Stromal cell of bone marrow (primary cell): ENCODE data around the gene TRIM2.

Experiments
- DNase-seq: peaks from one replicate; pipeline ENCODE4 v3.0.0-alpha.2; 2012; ENCODE audit warnings: low read depth

Gene TRIM2

DNA sequence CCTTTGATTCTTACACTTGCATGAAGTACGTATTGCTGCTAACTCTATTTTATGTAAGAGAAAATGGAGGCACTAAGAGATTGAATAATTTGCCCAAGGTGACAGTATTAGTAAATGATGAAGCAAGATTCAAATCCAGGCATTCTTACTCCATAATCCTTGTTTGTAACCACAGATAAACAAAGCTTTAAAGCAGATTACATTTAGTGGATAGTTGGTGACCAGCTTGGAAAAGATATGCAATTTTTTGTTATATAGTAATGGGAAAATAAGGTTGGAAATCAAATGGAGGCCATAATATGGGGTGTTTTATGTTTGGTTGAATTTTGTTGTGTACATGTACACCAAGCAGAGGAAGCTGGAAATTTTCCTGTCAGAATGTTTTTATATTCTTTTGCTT, 171.1 kb downstream of the TRIM2 start:
- no peak for DNase-seq

DNA sequence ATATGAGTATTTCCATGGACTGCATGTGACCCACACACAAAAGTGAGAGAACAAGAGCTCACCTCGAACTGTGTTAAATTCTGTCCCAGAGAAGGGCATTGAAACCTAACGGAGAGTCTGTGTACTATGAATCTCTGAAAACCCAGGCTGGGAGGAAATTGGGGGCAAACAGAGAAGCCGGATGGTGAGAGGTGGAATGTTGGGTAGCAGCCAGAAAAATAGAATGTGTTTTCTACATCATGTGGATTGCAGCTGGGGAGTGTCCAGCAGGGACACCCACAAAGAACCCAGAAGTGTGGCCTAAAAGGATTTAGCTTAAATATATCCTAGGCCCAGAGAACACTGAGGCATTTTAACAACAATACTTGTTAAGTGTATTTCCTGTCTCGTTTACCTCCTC, 178.9 kb downstream of the TRIM2 start:
- no peak for DNase-seq

DNA sequence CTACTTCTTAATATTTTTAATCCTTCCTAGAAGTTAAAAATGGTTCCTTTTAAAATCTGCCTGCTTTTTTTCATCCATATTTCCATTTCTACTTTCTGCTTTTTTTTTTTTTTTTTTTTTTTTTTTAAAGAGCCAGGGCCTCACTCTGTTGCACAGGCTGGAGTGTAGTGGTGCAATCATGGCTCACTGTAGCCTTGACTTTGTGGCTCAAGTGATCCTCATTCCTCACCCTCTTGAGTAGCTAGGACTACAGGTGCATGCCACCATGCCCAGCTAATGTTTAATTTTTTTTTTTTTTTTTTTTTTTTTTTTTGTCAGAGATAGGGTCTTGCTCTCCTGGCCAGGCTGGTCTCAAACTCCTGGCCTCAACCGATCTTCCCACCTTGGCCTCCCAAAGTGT, 179.9 kb downstream of the TRIM2 start:
- DNase-seq = no peak

DNA sequence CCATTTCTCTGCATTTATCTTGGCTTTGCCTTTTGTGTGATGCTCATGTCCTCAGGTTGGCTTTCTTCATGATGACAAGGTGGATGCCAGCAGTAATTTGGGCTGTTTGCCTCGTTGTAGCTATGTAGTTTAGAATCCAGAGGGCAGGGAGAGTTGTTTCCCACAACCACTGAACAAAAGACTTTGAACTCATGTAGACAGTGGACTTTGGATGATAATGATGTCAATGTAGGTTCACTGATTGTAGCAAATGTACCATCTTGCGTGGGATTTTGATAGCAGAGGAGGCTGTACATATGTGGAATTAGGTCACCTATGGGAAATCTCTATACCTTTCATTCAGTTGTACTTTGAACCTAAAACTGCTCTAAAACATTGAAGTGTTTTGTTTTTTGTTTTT, 181.5 kb downstream of the TRIM2 start:
- no peak for DNase-seq

DNA sequence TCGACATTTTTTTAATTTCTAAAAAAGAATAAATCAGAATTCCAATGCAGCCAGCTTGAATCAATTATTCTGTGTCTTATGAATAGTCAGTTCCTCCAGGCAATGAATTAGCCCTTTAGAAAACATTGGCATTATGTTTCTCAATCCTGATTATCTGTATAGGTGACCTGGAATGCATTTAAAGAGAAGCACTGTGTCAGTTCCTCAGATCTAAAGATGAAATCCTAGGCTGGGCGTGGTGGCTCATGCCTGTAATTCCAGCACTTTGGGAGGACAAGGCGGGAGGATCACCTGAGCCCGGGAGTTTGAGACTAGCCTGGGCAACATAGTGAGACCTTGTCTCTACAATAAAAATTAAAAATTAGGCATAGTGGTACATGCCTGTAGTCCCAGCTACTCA, 183.7 kb downstream of the TRIM2 start:
- no peak for DNase-seq
